Cortex of kidney (tissue), 1 donor: ENCODE results near the gene MAP3K7.
"Not testable (repeated sequence)": the region's sequence is repeated elsewhere in the genome, so short reads cannot be mapped to it uniquely, and the experiment has no call there.

Experiments used
- DNase-seq: peaks from one replicate; lab custom pipeline; 2025; lab: John Stamatoyannopoulos, UW

The MAP3K7 gene

DNA sequence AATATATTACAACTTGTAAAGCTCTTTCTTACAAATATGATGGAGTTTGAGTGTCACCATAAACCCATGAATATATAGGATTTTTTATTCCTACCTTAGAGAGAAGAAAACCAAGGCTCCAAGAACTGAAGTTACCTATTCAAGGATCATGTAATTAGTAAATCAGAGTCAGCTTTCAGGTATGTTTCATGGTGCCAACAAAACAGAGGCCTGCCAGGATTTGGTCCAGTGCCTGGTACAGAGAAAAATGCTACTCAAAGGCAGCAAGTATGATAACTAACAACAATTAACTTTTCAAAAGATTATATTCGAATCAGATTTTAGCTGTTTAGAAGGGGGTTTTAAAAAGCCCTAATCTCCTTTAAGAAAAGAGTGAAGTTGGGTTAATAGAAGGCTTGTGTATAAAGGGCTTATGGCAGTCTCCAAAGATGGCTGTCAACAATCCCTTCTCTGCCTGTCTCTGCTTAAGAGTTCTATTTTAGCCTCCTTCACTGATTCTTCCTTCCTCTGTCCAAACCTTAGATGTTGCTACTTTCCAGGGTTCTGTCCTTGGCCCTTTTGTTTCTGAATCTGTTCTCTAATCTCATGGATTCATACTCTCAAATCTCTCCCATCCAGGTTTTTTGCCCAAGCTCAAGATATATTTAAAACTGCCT, 7.8 kb downstream of the MAP3K7 start:
- DNase-seq, result no peak

DNA sequence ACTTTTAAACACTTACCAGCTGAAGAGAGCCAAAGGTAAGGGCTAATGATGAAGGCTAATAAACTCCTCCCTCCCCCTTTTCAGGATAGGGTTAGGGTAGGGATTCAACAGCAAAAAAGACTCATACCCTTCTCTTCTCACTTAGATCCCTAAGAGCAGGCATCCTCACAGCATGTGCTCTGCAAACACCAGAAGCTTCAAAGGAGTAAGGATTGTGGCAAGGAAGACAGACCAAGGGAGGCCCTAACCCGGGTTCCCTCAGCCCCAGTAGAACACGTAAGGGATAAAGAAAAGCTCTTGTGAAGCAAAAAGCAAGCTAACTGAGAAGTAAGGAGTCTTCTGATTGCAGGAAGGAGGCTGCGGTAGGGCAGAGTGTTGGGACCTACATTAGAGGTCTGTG, 11.6 kb downstream of the MAP3K7 start:
- no peak for DNase-seq

DNA sequence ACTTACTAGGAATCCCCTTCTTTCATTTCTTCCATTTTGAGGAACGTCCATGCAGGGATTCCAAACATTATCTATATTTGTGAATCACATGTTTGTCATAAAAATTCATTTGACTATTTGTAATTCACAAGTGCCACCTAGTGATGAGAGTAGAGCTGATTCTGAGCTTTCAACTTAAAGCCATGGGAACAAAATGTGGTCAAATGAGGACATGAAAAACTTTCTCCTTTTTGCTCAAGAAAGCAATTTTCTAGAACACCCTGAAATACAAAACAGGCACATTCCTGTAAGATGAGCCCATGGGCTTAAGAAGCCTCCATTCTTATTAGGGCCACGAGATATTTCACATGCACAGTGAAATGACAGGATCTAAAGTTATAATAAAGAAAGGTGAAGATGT, 12.3 kb downstream of the MAP3K7 start:
- DNase-seq, result no peak

DNA sequence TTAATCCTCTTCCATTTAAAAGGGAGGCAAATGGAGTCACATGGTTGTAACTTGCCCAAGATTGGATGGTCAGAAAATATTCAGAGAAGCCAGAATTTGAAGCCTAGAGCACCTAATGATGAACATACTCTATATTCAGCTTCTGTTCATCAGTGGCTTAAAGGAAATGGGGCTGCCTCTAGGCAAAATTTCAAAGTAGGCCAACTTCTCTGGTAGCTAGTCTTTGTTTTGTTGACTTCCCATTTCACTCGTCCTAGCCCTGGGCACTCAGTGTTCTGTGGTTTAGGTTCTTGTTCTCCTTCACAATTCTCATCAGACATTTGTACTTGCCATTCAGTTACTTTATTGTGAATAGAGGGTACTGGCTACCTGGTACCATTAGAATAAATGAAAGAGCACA, 13.2 kb downstream of the MAP3K7 start:
- DNase-seq, result no peak

DNA sequence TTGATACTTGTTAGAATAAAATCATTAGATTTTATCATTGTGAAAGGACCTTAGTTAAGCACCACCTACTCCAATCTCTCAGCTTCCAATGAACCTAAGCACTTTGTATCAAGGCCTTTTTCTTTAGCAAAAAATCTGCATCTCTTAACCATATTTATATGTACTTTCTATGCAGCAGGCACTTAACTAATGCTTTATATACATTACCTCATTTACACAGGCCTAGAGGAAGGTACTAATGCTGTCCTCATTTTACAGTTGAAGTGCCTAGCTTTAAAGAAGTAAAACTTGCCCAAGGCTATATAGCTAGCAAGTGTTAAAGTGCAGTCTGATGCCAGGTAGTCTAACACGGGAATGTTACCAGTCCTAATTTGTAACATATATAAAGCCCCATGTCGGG, 14.0 kb downstream of the MAP3K7 start:
- no peak for DNase-seq

DNA sequence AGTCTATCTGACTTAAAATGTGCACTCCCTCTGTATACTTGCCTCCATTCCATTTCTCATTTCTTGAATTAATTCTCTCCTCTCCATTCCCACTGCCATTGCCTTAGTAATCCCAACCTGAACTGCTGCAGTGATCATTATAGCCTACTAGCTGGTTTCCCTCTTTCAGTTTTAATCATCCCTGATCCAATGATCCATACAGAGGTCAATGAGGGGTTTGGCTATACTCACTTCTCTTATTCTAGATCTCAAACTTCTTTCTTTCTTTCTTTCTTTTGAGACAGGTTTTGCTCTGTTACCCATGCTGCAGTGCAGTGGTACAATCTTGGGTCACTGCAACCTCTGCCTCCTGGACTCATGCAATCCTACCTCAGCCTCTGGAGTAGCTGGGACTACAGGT, 17.6 kb downstream of the MAP3K7 start:
- no peak for DNase-seq

DNA sequence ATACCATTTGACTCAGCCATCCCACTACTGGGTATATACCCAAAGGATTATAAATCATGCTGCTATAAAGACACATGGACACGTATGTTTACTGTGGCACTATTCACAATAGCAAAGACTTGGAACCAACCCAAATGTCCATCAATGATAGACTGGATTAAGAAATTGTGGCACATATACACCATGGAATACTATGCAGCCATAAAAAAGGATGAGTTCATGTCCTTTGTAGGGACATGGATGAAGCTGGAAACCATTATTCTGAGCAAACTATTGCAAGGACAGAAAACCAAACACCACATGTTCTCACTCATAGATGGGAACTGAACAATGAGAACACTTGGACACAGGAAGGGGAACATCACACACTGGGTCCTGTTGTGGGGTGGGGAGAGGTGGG, 19.2 kb downstream of the MAP3K7 start:
- DNase-seq, result not testable (repeated sequence)

DNA sequence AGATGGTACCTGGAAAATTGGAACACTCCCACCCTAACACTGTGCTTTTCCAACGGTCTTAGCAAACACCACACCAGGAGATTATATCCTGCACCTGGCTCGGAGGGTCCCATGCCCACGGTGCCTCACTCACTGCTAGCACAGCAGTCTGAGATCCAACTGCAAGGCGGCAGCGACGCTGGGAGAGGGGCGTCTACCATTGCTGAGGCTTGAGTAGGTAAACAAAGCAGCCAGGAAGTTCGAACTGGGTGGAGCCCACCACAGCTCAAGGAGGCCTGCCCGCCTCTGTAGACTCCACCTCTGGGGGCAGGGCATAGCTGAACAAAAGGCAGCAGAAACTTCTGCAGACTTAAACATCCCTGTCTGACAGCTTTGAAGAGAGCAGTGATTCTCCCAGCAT, 24.5 kb downstream of the MAP3K7 start:
- not testable (repeated sequence) for DNase-seq

DNA sequence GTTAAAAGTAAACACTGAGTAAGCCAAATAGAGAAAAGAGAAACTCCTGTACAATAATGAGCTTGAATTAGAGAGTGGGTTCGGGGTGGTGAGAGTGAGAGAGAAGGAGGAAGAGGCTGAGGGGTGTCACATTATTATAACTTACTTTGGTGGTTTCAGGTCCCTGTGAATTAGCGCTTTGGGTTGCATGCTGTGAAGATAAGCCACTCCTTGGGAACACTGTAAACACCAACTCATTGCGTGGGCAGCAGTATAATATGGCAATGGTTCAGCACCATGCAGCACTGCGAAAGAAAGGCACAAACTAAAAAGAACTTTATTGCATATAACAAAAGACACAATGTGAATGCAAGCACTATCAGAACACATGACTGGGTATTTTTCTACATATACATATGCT, 26.9 kb downstream of the MAP3K7 start:
- no peak for DNase-seq

DNA sequence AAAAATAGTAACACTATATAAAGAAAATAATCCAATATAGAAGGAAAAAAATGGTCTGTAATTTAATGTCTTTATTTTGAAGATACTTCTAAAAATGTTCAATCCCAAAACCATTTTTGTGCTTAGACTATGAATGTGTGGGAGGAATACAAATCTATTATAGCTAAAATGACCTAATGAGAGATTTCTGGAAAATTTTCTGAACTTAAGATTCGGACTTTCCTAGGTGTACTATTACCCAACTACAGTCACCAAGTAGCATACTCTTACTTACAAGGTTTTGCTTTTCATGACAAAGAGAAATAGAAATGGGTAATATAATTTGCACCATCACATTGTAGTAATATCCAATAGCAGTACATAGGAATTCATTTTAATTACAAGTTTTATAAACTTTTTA, 29.9 kb downstream of the MAP3K7 start:
- DNase-seq, result no peak

DNA sequence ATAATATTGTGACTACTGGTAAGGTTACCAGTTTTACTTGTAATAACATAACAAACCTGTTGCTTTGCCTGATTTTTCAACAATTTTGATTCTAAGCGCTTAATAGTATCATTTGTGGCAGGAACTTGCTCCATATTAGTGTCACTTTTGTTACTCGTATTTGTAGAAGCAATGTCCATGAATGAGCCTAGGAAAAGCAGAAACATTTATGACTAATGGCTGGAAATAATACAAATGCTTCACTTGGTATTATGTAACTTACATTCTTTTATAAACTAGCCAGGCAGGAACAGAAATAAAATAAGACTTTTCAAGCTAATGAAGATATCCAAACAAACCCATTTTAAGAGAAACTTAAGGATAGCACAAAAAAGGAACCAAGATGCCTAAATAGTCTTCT, 38.9 kb downstream of the MAP3K7 start:
- no peak for DNase-seq

DNA sequence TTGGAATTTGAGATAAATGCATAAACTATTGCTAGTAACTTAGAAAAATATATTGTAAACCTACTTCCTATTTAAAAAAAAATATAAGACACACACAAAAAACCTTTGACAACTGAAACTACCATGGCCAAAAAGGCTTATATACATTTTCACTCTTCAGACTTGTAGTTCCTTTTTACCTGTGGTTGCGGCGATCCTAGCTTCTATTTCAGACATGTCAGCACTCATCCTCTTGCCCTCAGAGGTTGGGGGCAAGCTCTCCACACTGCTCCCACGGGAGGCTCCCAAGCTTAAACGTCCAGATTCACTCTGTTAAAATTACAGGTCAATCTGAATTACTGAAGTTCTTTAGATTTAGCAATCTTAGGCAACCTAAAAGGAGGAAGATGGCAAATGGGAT, 39.8 kb downstream of the MAP3K7 start:
- no peak for DNase-seq

DNA sequence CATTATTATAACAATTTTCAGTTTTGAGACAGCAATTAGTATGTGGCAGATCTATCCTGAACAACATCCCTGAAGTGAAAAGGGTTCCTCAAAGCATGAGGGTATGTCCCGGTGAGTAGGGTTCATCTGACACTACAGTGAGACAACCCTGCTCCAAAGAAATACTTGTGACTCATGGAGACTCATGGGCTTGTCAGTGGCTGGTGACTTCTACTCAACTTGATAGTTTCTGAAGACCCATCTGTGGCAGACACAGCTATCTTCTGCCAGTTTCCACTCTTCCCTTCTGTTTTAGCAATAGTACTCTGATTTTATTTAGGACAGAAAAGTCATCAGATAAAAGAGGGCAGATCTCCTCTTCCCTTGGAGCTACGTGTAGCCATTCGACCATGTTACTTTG, 41.4 kb downstream of the MAP3K7 start:
- DNase-seq, result no peak

DNA sequence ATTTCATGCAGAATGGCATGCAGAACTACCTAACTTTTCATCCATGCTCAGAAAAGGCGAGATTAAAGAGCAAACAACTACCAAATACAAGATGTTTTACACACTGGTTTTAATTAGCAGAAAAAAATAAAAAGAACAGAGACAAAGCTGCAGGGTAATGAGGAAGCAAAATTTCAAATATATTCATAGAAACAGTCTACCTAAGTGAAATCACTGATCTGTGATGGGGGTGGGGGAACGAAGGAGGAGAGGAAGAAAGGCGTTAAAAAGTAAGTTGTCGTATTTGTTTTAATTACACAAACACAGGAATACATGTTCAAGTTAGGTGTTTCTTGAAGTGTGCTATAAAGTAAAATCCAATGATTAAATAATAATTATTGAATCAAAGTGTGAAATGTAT, 42.1 kb downstream of the MAP3K7 start:
- DNase-seq, result no peak

DNA sequence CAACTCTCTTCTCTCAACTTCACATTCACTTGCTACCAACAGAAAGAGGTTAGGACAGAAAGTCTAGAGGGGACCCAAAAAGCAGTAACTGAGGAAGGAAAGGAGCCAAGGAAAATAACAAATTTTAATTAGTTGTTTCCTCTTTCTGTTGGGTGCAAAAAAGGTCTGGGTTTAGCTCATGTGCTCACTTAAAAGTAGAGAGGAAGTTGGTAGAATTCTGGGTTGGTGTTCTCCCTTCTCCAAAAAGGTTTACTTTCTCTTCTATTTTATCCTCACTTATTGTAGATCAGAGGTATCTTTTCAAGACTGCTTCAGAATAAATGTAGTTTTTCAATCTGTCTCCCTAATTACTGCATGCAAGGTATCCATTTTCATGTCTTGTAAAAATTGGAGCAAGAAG, 42.8 kb downstream of the MAP3K7 start:
- no peak for DNase-seq

DNA sequence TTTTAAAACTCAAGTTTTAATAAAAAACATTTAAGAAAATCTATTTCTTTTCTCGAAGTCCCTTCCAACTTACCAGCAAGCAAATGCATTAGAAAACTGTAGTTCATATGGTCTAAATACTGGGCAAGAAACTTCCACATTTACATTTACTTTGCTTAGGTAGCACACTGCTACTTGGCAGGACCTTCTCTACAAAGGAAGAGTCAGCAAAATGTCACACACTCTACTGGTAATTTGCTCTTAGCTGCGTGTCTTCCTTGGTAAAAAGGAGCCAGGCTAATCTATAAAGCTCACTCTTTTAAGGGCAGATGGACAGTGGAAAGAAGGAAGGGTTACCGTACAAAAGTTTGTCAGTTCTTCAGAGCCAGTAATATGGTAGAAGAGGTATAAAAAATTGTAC, 45.7 kb downstream of the MAP3K7 start:
- no peak for DNase-seq

DNA sequence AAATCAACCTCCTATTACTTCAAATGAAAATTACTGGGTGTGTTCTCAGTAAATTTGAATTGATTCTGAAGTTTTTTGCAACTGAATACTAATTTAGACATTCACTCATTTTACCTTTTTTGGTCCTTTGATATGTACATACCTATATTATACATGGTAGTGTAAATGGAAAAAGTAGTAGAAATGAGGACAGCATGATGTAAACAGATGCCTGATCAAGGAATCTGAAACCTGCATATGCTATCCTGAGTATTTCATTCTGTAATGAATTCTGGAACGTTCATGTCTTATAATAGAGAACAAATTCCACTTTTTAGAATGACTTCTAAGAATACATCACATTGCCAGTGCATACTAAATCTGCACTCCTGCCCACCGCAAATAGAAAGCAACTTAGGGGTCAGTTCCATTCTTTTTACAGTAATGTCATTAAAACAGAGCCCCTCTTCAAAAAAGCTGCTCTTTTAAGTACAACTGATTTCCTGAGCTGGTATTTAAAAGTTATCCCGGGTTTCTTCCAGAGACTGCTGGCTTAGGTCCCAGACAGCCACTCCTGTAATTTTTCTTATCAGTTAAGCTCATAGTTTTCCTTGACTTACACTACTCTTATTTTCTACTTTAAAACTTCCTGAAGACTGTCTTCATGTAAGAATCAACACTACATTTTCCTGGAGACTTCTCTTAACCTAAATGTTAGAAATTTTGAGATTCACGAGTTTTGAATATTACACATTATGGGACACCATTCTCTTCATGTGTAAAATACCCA, 48.4 kb downstream of the MAP3K7 start:
- no peak for DNase-seq

DNA sequence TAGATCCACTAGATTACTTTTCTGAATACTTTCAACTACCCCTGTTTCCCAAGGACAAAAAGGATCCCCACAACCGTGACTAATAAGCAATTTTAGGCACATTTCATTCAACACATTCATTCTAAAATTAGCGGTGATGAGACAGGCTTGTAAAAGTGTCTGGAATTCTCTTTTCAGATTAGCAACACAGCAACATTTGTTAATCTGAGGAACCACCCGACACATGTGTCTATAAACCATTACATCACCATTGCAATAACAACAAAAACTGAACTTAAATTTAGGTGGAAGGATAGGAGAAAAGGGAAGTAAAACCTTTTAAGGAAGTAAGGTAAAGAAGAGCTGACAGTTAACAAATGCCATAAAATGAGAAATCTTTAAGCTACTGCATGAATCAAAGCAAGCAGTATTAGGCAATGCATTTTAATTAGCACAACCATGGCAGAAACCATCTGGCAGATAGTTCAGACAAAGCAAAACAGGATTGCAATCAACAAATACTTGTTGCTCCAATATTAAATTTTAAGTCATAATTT, 49.1 kb downstream of the MAP3K7 start:
- DNase-seq, result no peak

DNA sequence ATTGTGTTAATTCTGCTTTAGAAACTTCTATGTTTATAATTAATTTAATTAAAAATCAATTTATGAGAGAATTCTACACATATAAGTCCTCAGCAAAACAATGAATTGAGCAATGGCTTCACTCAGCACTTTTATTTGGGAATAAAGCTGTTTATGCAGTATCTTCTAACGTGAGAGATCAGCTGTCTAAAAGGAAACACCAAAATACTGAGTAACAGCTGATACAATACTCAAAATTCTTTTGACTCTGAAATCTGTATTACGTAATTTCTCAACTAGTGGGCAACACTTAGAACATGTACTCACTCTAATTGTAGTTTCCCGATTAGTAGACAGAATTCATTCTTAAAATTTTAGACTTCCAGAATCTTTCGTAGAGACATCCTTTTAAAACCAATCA, 49.8 kb downstream of the MAP3K7 start:
- DNase-seq, result no peak

DNA sequence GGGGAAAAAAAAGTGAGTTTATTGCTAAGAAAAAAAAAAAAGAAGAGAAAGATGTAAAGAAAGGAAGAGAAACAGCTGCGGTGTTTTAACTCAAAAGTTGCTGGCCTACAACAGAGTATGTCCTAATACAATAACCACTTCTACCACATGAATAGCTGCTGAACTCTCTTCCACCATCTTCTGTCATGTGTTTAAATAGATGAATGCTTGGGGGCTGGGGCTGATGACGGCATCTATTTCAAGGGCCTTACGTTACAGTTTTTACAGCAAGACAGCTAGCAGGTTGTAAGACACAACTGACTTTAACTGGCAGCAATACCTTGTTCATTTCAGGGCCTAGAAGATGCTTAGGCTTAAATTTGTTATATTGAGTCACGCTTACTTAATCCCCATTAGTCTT, 50.4 kb downstream of the MAP3K7 start:
- DNase-seq, result no peak

DNA sequence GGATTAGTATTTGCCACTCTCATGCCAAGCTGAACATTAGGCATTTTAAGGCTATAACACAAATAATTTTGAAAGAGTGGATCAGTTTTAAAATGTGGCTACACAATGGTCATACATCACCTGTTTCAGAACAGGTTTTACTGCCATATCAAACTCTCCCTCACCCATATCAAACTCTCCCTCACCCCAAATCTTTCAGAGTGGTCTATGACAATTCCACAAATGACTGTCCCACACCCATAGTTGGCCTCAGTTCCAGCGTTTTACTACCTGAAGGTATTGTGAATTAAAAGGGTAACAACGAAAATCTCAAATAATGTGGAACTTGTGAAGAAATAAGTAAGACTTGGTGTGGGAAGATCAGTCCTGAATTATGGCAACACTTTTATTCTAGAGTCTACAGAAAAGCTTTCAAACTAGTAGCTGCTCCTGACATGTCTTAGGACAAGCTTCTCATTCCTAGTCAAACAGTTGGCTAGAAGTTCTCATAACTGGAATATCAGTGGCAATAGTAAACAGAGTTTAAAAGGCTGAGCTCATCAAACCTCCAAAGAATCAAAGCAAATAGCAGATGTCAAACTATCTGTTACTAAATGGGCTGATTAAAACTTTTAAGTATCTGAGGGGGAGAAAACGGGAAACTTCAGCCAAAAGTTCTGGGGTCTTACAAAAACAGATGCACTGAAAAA, 52.4 kb downstream of the MAP3K7 start:
- no peak for DNase-seq

DNA sequence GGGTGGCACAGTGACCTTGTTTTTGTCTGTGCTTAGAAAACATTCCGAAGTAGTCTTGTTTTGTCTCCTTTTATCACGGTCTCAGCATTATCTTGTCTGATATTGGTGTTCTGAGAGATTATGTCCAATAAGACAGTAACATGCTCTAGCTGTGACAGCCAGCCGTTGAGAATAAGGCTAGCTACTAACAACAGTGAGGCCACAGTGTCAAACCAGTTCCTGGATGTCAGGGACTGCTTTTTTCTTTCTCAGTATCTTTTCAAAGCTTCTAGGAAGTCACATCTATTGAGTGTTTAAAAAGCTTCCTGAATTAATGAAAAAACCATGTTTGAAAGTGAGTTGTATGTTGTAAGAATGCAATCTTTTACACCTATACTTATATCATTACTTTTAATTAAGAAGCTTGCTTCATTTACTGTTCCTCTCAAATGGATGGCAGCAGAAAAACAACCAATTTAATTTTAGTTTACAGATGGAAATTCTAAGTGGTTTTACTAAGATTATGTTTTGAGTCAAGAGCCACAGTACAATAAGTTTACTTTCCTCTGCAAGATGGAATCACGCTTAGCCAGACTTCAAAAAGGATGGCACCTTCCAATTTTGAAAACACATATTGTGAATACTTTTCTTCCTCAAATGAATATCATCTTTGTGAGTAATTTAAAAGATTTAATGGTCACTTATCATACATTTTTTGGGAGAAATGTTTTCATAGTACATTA, 53.1 kb downstream of the MAP3K7 start:
- DNase-seq, result no peak
